DMS153 (cell line): ENCODE results near the gene EMP3.
"Not testable (repeated sequence)": the region's sequence is repeated elsewhere in the genome, so short reads cannot be mapped to it uniquely, and the experiment has no call there.

ENCODE experiments used
- DNase-seq: peaks from one replicate; lab custom pipeline; 2025; lab: John Stamatoyannopoulos, UW

The EMP3 gene, protein sequence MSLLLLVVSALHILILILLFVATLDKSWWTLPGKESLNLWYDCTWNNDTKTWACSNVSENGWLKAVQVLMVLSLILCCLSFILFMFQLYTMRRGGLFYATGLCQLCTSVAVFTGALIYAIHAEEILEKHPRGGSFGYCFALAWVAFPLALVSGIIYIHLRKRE

DNA sequence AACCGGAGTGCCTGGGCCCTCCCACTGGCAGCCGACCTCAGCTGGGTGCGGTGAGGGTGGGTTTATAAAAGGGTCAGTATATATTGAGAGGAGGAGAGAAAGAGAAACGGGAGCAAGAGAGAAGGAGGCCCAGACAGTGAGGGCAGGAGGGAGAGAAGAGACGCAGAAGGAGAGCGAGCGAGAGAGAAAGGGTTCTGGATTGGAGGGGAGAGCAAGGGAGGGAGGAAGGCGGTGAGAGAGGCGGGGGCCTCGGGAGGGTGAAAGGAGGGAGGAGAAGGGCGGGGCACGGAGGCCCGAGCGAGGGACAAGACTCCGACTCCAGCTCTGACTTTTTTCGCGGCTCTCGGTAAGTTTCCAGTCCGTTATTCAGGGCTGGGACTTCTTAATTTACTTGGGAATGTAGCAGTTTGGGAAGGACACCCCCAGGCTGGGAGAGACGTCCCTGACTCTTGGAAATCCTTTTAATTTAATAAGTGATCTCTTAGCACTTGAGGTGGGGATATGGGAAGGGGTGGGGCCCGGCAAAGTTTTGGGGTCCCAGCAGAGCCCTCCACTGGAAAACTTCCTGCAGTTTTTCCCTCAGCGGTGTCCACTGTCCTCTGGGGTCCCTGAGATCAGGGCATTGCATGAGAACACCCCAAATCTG lies at the start of gene EMP3:
Gene EMP3 (plus strand): TSS at position 288 of the 646 bp plus-strand sequence. CDS start 1,293 bp downstream, outside the sequence.
- no peak for DNase-seq

DNA sequence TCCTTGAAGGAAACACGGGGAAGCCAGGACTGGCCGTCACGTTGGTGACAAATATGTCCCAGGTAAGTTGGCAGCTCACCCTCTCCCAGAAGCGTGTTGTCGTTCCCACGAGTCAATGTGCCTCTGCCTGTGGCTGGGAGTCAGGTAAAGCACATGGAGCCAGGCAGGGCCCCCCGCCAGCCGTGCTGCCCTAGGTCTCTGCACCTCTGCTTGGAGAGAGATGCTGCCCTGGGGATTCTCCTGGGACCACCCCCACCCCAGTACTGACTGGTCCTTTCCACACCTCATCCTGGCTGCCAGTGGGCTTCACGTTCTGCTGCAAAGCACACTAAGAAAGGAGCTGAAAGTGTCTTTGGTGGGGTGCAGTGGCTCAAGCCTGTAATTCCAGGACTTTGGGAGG lies 45.6 kb upstream of the EMP3 start:
- DNase-seq, result no peak

DNA sequence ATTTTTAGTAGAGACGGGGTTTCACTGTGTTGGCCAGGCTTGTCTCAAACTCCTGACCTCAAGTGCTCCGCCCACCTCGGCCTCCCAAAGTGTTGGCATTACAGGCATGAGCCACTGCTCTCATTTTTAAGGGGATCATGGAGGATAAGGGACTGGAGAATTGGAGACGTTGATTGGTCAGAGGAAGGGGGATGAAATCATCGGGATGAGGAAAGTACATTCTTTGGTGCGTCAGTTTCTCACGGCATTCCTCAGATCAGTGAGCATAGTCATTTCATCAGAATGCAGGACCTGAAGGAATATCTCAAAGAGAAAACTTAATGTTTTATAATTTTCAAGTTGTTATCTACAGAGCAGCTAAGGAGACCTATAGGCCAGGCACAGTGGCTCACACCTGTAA lies 41.4 kb upstream of the EMP3 start:
- DNase-seq, result no peak

DNA sequence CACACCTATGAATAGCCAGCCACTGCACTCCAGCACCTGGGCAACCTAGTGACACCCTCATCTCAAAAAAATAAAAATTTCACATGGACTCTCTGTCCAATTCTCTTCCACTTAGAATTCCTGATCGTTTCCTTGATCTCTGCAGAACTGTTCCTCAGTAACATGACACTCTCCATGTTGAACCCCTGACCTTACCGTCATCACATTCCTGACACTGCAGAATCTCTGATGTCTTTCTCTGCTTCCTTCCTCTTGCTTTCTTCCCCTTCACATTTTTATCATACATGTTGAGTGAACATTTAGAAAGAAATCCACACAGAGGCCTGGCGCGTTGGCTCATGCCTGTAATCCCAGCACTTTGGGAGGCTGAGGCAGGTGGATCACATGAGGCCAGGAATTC lies 40.5 kb upstream of the EMP3 start:
- no peak for DNase-seq

DNA sequence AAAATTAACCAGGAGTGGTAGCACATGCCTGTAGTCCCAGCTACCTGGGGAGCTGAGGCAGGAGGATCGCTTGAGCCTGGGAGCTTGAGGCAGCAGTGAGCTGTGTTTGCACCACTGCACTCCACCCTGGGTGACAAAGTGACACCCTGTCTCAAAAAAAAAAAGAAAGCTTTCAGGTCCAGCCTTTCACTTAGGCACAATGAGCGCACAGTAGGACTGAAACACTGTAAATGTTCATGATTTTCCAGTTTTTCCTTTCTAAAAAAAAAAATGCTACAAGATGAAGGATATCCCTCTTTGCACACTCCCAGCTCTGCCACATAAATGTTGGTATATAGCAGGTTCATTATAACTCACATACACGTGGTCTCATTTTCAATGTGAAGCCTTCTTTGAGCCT lies 37.6 kb upstream of the EMP3 start:
- DNase-seq, result no peak

DNA sequence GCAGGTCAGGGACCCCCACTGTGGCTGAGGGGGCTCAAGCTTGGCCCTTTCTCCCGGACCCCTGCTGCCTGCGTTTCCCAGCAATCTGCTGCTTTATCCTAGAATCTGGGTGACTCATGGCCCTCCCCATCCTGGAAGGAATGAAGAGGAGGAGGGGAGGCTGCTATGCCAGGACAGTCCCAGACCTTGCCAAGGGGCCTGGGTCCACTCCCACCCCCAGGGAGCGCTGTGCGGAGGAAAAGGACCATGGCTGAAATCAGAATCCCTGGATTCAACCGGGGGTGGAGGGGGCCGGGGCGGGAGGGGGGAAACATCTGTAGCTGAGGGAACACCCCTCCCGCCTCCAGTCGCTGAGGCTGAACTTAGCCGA lies 35.0 kb upstream of the EMP3 start:
- DNase-seq, result no peak

DNA sequence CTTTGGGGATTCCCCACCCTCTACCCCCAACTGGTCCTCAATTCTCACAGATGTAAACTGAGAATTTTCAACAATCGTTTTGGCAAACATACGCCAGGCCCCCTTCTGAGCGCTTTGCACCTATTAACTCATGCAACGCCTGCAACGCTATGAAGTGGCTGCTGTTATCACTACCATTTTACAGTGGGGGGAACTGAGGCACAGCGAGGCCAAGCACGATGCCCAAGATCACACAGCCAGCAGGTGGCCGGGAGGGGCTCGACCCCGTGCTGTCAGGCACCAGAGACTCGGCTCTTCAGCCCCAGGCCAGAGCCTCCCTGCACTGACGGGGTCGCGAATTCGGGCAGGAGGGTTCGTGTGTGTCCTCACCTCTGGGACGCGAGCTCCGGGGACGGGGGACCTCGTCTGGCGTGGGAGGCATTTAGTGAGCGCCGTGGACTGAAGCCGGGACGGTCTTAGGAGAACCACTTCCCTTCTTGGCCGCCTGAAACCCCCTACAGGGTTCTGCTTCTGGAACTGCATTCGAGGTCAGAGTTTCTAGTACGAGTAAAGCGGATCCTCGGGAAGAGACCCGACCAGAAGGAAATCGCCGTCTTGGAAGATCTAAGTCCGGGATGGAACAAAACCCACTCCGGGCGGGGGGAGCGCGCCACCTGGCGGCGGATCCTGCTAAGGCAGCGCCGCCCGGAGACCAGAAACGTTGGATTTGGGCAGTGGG lies 34.4 kb upstream of the EMP3 start:
- DNase-seq, result no peak

DNA sequence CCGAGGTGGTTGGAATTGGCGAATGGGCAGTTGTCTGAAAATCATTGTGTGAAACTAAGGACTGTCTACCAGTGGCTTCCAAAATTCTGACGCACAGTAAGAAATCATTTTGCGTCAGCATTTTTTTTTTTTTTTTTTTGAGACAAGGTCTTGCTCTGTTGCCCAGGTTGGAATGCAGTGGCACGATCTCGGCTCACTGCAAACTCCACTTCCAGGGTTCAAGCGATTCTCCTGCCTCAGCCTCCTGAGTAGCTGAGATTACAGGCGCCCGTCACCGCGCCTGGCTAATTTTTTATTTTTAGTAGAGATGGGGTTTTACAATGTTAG lies 33.9 kb upstream of the EMP3 start:
- not testable (repeated sequence) for DNase-seq

DNA sequence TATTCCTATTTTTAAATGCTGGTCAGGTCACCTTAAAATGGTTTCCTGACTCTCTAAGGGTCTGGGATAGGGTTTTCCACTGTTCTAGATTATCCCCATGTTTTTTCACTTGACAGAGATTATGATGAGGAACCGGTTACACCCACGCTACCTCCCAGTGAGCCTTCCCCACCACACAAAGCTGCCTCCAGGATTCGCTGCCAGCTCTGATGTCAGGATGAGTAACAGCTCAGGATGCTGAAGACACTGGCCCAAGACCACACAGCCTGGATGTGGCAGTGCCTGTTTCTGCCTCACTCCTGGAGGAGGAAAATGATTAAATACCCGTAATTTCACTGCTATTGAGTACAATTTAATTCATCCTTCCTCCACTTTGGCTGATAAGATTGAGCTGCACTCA lies 32.6 kb upstream of the EMP3 start:
- no peak for DNase-seq

DNA sequence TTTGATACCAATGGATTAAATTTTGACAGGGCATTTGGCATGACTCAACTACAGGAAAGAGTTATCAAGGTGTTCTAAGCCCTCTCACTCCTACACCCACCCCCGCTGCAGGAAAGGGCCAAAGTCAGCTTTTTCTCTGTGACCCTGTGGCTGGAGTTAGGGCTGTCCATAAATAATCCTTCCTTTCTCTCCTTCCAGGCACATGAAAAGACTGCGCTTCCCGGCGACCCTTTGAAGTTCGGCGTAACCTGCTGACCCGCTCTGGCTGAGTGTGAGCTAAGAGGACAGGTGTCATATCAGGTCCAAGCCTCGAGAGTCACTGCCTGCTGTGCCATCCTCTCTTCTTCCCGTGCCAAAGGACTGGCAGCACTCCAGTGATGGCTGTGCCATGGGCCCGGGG lies 29.9 kb upstream of the EMP3 start:
- no peak for DNase-seq

DNA sequence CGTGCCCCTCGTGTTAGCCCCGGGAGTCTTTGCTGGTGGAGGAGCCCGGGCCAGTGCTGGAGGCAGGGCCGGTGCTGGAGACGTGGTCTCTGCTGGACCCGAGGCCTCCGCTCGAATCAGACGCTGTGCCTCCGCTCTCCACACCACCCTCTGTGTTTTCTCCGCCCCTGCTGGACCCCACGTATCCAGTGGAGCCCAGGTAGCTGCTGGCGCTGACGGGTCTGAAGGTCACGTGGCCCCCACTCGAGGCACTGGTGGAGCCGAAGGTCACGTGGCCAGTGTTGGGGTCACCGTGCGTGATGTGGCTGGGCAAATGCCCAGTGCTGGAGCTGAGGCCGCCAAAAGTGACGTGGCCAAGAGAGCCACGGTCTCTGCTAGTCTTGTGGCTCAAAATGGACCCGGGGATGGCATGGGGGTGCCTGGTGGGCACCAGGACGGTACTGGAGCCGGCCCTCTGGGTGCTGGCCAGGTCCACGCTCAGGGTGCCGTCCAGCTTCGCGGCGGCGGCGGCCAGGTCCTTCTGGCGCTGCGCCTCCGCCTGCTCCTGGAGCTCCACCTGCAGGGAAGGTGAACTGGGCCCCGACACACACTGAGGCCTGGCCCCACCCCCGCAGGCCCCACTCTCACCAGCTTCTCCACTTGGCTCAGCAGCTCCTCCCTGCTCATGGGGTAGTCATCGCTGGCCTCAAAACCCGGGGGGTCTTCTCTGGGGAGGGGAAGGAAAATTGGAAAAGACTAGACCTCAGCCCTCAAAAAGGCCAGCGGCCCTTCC lies 28.2 kb upstream of the EMP3 start:
- no peak for DNase-seq

DNA sequence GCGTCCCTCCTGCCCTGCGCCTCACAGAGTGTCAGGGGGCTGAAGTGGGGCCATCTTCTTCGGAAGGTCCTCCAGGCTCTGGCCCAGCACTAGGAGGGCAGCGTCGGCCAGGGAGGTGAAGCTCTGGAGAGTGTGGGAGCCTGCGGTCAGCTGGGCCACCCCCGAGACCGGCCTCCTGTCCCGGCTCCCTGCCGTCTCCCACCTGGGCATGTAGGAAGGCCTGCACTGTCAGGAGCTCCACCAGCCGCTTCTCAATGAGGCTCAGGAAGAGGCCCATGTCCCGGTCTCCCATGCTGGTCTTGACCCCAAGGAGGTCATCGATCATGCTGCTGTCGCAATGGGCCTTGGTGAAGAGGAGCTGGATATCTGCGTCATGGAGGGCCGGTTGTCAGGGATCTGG lies 27.4 kb upstream of the EMP3 start:
- no peak for DNase-seq

DNA sequence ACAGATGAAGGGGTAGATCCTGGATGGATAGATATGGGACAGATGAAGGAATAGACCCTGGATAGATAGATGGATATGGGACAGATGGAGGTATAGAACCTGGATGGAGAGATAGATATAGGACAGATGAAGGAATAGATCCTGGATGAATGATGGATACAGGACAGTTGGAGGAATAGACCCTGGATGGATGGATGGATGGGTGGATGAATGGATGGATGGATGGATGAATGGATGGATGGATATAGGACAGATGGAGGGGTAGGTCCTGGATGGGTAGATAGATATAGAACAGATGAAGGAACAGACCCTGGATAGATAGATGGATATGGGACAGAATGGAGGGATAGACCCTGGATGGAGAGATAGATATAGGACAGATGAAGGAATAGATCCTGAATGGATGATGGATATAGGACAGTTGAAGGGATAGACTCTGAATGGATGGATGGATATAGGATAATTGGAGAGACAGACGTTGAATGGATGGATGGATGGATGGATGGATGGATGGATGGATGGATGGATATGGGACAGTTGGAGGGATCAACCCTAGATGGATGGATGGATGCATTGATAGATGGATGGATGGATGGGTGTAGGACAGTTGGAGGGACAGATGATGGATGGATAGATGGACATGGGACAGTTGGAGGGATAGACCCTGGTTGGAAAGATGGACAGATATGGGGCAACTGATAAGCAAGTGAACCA lies 23.3 kb upstream of the EMP3 start:
- no peak for DNase-seq

DNA sequence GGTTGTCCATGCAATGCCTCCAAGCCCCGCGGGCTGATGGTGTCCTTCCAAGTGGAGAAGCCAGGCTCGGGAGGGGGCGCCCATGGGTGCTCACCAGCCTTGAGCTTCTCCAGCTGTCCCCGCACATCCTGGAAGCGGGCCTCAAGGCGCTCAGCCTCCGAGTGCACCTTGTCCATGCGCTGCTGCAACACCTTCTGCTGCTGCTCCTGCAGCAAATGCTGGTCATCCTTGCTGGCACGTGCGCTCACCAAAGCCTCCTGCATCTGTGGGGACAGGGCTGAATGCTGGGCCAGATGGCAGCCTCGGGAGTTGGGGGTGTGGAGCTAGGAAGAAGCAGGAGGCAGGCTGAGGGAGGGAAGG lies 22.8 kb upstream of the EMP3 start:
- DNase-seq, result no peak

DNA sequence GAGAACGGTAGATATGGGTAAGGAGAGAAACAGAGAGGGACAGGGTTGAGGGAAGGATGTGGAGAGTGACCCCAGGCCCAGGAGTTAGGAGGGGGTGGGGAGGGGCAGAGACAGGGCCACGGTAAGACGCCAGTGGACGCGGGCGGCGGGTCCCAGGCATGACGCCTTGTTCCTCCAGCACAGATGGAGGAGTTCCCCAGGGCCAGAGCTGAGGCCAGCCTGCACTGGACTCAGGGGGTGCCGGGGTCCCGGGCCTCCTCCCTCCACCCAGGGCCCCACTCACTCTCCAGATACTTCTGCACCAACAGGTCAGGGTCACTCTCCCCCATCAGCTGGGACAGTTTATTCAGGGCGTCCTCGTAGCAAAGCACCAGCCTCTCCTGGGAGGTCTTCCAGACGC lies 22.0 kb upstream of the EMP3 start:
- DNase-seq, result no peak

DNA sequence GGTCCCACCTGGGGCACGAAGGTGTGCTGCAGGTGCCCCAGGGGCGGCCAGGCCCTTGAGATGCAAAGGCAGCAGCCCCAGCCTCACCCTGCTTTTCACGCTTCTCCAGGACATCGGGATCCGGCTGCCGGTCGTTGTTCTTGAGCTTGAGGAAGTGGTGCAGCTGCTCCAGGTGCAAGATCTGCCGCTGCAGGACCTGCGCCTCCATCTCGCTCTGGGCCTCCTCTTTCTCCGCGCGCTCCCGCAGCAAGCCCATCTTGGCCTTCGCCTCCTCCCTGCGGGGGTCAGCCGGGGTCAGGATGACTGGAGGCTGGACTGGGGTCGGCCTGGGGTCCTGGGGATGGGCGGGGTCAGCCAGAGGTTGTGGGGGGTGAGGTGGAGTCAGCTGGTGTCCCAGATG lies 21.5 kb upstream of the EMP3 start:
- DNase-seq, result no peak

DNA sequence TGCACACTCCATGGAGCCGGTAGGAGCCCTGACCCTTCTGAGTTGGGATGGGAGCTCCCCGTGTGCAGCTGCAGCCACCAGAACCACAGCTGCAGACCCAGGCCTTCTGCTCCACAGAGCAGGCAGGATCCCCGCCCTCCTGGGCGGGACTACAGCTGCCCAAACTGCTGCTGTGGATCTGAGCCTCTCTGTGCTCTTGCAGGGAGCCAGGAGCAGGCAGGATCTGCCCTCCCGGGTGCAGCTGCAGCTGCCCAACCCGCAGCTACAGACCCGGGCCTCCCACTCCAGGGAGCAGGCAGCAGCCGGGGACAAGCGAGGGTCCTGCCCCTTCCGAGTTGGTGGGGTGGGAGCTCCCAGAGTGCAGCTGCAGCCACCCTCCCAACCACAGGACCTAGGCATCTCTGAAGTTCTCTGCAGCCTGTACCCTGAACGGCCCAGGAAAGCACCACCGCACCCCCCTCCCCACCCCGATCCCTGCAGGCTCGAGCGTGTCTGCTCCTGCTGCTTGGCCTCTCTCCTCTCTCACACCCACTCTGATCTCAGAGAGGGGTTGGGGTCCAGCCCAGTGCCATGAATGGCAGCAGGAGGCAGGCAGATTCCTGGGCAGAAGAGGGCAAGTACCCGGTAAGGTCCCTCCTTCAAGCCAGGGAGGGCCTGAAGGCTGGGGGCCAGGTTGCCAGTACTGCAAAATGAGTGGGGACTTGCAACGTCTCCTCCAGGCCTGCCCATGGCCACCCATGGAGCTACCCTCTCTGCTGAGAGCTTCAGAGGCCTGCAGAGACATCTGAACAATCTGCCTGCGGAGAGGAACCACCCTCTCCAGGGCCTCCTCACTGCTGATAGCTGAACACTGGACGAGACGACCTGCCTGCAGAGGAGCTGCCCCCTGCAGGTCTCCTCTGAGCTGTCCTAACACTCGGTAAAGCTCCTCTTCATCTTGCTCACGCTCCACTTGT lies 16.4 kb upstream of the EMP3 start:
- DNase-seq, result no peak

DNA sequence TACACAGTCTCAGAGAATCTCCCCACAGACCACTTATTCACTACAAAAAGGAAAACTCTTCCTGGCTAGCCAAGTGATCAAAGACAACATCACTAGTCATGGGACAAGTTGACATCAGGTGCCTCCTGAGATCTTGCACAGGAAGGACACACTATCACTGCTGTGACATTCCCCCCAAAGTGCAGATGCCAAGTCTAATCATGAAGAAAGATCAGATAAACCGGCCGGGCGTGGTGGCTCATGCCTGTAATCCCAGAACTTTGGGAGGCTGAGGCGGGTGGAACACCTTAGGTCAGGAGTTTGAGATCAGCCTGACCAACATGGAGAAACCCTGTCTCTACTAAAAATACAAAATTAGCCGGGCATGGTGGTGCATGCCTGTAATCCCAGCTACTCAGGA lies 15.6 kb upstream of the EMP3 start:
- not testable (repeated sequence) for DNase-seq

DNA sequence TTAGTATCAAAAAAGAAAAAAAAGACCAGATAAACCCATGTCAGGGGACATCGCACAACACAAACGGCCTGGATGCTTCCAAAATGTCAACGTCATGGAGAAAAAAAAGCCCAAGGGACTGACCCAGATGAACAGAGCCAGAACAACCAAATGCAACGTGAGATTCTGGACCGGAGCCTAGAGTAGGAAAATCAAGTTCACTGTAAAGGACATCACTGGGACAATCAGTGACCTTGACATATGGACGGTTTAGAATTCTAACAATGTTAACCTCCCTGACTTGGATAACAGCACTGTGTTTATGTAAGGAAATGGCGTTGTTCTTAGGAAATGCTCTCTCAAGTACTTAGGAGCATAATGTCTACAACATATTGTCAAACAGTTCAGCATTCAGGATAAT lies 15.1 kb upstream of the EMP3 start:
- no peak for DNase-seq

DNA sequence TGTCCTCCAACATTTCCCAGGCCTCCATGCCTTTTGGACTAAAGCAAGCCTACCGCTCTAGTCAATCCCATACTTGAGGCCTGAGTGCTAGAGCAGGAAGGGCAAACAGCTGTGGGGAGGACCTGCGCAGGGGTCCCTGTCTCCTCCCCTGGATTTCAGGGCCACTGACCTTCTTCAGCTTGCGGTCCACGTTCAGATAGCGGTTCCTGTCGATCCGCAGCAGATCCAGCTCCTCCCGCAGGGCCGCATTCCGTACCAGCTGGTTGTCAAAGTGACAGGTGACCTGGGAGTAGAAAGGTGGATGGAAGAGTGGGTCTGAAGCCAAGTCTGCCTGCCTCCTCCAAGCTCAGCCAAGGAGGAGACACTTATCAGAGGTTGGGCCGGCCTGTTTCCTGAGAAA lies 14.0 kb upstream of the EMP3 start:
- DNase-seq, result no peak

DNA sequence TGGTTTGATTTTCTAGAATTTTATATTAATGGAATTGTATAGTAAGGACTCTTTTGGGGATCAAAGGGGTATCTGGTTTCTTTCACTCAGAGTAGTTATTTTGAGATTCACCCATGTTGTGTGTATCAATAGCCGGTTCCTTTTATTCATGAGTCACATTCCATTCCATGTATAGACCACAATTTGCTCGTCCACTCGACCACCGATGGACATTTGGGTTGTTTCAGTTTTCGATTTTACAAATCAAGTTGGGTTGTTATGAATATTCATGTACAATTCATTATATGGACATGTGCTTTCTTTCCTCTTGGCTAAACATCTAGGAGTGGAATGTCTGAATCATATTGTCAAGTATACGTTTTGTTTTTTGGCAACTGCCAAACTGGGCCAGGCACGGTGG lies 9.6 kb upstream of the EMP3 start:
- no peak for DNase-seq

DNA sequence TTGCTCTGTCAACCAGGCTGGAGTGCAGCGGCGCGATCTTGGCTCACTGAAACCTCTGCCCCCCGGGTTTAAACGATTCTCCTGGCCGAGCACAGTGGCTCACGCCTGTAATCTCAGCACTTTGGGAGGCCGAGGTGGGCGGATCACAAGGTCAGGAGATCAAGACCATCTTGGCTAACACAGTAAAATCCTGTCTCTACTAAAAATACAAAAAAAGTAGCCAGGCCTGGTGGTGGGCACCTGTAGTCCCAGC lies 7.7 kb upstream of the EMP3 start:
- DNase-seq, result not testable (repeated sequence)
